HG03558 (cell line): Measurements from ENCODE around the gene EFCAB11.
"Not testable (repeated sequence)": the region's sequence is repeated elsewhere in the genome, so short reads cannot be mapped to it uniquely, and the experiment has no call there.

ENCODE experiments used
- ATAC-seq: cut with Tn5 transposase; IDR thresholded peaks from one replicate; pipeline ENCODE4 v1.9.1; 2021; ENCODE audit warnings: moderate number of reproducible peaks; ENCODE audit not compliant: unreplicated experiment; ENCODE audit errors: extremely low read depth

EFCAB11 gene

GRCh38 chr14:89912667-89913211, 41.8 kb downstream of the EFCAB11 start:
- ATAC-seq: no peak

DNA sequence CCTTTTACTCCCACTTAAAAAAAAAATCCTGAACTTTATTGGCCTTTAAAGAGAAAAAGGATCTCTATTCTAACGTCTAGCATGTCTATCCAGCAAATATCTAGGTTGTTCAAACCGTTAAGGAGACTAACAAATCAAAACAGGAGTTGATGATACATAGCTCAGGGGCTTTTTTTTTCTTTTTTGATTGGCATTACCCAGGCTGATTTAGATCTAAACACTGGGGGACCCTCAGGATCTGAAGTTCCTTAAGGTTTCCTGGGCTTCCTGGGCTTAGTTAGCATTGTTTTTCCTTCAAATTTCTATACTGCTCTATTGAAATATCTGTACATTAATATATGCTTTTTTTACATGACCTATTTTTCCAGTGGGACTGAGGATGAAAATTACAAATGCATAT, 42.3 kb downstream of the EFCAB11 start:
- ATAC-seq: no peak

GRCh38 chr14:89911010-89911919, 43.3 kb downstream of the EFCAB11 start:
- ATAC-seq: no peak

DNA sequence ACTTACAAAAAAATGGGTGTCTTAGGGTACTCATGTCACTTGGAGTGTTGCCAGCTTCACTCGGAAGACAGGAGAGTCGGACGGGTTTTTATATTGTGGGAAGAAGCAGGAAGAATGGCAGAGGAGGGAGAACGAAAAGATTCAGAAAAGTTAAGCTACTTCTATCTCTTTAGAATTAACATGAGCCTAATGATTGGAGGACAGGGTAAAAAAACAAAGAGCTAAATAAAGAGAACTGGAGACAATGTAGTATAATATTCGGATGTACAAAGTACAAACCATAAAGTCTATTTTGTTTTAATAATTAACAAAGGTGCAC, 43.9 kb downstream of the EFCAB11 start:
- no peak for ATAC-seq

- ATAC-seq: no peak
Measured at GRCh38 chr14:89909586-89909985, 44.9 kb downstream of the EFCAB11 start.

DNA sequence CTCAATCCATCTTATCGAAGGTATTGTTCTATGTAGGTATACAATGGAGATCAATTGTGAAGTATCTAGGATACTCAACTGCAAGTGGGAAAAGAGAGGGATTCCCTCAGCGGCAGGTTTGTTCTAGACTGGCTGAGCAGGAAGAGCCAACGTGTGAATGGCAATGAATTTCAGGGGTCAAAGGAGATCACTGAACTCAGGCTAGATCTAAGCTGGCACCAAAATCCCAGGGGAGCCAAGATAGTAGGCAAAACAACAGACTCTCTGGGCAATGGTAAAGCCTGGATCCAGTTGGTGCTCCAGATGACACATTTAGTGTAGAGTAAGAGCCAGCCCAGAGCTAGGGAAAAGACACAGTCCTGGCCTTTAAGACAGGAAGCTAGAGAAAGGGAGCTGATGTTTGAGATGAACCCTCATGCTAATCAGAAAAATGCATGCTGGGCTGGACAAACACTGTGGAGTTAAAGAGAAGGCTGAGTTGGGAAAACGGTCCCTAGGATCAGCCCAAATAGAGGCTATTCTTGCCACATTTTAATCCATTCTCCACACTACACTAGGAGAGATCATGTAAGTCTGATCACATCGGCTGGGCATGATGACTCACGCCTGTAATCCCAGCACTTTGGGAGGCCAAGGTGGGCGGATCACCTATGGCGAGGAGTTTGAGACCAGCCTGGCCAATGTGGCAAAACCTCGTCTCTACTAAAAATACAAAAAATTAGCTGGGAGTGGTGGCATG, 45.6 kb downstream of the EFCAB11 start:
- no peak for ATAC-seq

GRCh38 chr14:89907655-89908054, 46.9 kb downstream of the EFCAB11 start:
- no peak for ATAC-seq

DNA sequence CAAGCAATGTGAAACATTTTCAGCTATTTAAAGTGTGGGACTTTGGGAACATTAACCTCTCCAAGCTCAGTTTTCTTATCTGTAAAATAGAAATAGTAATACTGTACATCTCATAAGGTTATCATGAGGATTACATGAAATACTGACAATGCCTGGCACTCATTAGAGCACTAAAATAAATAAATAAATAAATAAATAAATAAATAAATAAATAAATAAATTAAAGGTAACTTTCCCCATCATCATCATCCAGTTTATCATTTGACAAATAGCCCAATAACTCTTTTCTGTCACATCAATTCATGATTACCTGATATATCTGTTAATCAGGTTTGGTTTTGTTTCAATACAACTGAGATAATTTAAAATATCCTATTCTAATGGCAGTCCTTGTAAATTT, 48.5 kb downstream of the EFCAB11 start:
- ATAC-seq: no peak

DNA sequence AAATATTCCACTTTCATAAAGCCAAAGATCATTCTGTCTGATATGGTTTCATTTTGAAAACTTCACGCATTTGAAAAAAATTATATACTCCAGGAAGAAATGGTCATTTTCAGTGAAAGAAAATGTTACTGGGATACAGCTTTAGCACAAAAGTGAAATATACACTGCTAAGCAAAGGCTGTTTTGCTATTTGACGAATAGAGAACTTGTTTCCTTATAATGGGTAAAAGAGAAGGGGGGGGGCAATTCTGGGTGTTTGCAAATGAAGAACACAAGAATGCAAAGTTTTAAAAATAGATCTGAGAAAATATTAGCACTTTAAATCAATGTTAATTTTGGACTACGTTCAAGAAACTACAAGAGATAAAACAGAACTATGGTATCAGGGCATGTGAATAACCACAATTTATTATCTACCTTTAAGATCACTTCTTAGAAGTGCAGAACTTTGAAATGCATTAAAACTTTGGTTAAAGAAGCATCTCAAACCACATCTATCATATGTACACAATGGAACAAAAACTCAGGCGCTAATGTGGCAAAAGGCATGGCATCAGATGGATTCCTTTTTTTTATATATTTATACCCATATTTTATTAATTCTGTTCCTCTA, 51.1 kb downstream of the EFCAB11 start:
- no peak for ATAC-seq

- no peak for ATAC-seq
Measured at GRCh38 chr14:89902881-89903280, 51.6 kb downstream of the EFCAB11 start.

DNA sequence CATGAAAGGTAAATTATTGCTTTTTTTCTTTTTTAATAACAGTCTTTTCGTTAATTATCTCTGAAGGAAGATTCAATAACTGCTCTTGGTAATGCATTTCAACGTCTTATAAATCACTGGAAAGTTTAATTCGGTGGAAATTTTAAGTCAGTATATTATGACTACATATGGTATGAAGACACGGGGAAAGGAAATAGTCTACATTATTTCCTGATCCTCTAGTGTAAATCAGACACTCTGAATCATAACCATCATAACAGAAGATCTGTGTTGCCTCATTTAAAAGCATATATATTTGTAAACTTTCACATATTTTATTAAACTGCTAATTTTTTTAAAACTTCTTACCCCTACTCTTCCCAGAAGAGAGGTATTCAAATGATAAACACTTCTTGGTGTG, 53.7 kb downstream of the EFCAB11 start:
- no peak for ATAC-seq

- no peak for ATAC-seq
Measured at GRCh38 chr14:89899917-89900663, 54.4 kb downstream of the EFCAB11 start.

GRCh38 chr14:89899291-89899690, 55.2 kb downstream of the EFCAB11 start:
- no peak for ATAC-seq

GRCh38 chr14:89893388-89893787, 61.1 kb downstream of the EFCAB11 start:
- ATAC-seq: not testable (repeated sequence)

- ATAC-seq: no peak
Measured at GRCh38 chr14:89892953-89893352, 61.6 kb downstream of the EFCAB11 start.

- ATAC-seq: not testable (repeated sequence)
Measured at GRCh38 chr14:89891721-89892120, 62.8 kb downstream of the EFCAB11 start.

- no peak for ATAC-seq
Measured at GRCh38 chr14:89891055-89891454, 63.5 kb downstream of the EFCAB11 start.

- ATAC-seq: no peak
Measured at GRCh38 chr14:89890589-89890988, 63.9 kb downstream of the EFCAB11 start.

- ATAC-seq: no peak
Measured at GRCh38 chr14:89889626-89890025, 64.9 kb downstream of the EFCAB11 start.

- ATAC-seq: no peak
Measured at GRCh38 chr14:89884761-89885160, 69.8 kb downstream of the EFCAB11 start.
